GM18520 (cell line): ENCODE measurements around the gene VPS51.

Source experiments
- ATAC-seq: cut with Tn5 transposase; IDR thresholded peaks from one replicate; pipeline ENCODE4 v1.9.1; 2021; ENCODE audit not compliant: unreplicated experiment

VPS51 gene

DNA sequence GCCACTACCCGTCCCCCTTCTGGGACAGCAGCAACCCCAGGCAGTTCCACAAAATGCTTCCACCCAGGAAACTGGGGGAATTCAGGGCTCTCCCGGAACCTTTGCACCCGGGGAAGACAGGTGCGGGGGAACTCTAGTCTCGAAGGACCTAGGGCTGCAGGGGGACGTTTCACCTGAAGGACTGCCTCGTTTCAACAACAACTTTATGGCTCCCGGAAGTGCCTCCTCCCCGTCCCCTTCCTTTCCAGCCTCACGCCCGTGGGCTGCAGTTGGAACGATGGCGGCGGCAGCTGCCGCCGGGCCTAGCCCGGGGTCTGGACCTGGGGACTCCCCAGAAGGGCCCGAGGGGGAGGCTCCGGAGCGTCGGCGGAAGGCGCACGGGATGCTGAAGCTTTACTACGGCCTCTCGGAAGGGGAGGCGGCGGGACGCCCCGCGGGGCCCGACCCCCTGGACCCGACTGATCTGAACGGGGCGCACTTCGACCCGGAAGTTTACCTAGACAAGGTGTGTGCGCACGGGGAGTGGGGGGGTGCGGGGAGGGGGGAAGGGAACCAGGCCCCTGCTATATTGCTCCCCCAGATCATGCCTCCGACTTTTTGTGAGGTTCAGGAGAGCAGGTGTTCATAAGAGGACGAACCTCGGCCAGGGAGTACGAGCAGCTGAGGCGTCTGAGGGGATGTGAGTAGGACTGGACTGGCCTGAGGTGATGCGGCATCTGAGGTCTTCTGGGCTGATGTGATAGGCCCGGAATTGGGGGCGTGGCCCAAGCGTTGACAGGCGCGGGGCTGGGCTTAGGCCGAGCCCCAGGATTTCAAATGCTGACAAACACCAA lies at the start of gene VPS51:
Gene VPS51, plus strand, starts transcription at position 241 of the 833 bp plus-strand sequence. Its CDS starts 37 bp downstream, at position 278.
- peak; percentile 59 for ATAC-seq

DNA sequence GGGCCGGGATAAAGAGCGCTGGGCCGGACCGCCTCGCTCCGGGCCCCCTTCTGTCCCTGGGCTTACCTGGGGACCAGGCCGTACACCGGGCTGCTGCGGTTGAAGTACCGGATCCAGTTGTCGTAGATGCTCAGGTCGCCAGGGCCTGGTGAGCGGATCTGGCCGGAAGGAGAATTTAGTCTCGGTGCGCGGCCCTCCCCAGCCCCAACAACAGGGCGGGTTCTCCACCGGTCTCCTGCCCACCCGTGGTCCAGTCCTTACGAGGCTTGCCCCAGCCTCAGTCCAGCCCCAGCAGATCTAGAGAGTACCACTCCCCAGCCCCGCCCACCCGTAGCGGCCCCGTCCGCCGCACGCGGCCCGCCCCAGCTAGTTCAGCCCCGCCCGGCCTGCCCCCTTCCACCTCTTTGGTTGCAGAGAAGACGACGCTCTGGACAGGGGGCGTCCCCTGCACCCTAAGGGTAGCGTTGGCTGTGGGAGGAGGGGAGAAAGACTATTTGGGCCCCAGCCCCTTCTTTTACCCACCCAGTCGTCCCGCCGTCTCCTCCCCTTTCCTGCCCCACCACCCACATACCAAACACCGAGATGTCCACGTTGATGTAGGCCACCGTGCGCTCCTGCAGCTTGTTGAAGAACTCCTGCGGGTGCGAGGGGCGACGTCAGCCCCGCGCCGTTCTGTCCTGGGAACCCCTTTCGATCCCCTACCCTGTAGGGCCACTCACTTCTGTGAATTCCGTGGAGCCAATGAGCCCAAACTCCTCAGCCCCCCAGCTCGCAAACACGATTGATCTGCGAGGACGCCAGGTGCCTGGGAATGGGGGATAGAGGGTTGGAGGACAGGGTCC lies 48.2 kb upstream of the VPS51 start:
- no peak for ATAC-seq

DNA sequence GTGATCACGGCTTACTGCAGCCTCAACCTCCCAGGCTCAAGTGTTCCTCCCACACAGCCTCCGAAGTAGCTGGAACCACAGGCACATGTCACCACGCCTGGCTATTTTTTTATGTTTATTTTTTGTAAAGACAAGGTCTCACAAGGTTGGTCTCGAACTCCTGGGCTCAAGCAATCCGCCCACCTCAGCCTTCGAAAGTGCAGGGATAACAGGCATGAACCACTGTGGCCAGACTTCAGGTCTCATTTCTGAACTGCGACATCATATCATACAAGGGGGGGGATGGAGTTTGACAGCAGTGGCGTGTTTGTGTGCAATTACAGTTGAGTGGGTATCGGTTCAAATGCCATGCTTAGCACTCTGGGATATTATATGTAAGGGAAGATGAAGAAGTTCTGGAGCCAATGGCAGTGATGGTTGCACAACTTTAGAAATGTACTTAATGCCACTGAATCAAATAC lies 44.6 kb upstream of the VPS51 start:
- ATAC-seq: no peak

DNA sequence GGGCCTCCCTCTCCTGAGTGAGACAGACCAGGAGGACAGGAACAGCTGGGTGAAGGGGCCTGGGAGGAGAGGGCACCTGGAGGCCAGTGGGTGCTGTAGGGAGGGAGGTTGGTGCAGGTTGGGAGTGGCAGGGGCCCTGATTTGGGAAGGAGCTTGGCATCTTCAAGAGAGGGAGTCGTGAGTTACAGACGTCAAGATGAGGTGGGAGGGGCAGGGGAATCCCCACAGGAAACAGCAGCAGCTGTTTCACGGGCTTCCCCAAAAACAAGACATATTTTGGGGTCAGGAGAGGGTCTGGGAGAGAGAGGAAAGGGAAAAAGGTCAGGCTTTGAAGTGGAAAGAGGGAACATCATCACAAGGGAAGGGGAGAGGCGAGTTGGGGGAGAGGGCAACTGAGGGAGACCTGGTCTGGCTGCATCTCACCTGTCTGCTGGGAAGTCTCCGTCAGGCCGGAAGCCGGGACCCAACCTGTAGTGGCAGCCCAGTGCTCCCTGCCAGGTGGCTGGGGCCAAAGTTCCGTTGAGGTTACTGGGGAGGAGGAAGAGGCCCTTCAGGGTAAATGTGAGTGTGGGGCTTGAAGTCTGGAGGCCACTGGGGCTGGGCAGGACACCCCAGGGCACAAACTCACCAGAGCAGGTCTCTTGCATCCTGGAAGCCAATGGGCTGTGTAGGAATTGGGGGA lies 42.0 kb upstream of the VPS51 start:
- ATAC-seq: no peak

DNA sequence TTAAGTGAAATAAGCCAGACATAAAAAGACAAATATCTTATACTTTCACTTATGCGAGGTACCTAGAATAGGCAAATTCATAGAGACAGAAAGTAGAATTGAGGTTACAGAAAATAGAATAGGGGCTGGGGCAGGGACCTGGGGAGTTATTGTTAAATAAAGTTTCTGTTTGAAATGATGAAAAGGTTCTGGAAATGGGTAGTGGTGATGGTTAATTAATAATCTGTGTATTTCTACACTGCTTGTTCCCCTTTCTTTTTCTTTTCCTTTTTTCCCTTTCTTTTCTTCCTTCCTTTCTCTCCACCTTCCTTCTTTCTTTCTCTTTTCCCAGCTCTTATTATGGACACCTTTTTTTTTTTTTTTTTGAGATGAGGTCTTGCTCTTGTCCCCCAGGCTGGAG lies 40.5 kb upstream of the VPS51 start:
- ATAC-seq: no peak

DNA sequence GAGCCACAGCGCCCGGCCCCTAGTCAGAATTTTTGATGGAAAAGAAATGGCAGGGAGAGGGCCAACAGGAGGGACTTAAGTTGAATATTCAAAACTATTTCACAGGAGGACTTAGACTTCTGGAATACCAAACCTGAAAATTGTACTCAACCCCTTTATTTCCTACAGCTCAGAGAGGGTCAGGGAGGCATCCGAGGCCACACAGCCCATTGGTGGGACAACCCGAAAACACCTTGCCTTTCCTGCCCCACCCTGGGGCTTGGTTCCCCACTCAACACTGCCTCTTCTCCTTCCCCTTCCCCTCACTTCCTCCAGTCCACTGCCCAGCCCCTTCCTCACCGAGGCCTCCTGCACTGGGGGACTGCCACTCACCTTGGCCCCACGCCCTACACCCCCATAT lies 39.0 kb upstream of the VPS51 start:
- no peak for ATAC-seq

DNA sequence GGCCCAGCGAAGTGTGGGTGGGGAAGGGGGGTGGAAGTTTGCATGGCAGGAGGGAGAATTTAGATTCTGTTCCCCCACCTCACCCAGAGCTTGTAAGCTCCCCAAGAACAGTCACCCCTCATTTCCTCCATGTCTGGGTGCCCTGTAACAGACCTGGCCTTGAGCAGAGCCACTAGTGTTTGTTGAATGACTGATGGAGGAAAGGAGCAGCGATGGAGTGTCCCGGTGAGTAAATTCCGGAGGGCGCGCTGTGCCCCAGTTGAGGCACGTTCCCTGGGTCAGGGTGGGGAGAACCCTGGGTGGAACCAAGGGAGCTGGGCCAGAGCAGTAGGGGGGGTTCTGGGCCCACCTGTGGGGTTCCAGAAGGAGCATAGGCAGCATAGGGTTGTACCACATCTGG lies 38.5 kb upstream of the VPS51 start:
- no peak for ATAC-seq

DNA sequence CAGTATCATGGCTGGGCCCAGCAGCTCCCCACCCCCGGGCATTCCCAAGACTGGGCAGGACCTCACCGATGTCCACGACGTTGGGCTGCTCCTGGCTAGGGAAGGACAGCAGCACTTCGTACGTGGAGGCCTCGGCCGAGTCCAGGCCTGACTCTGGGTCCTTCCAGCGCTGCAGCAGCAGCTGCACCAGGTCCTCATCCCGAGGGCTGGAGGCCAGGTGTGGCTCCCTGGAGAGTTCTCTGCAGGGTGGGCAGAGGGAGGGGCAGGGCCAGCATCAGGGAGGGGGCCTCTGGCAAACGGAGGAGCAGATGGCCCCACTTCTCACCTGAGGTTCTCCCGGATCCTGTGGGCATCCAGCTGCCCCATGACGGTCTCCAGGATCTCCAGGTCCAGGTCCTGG lies 38.0 kb upstream of the VPS51 start:
- no peak for ATAC-seq

DNA sequence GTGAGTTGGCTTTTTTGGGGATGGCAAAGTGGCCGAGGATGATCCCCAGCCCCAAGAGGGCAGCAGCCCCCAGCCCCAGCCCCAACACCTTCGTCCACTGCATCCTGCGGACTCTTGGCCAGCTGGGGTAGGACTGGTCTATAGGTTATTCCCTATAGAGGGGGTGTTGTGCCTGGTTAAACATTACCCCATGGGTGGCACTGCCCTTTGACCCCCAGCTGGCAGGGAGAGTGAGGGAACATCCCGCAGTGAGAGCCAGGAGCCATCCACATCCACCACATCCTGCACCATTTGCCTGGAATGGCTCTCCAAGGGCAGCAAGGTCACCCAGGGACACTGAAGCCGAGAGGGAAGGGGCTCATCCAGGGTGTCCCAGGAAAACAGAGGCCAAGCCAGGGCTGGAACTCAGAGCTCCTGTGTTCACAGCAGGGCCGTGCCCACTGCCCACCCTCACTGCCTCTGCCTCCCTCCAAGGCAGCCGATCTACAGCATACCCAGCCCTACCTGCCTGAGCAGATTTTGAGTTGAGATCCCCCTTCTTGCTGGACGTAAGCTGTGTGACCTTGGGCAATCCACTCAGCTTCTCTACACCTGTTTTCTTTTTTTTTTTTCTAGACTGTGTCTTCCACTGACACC lies 37.5 kb upstream of the VPS51 start, which contains the start of gene NAALADL1:
Gene NAALADL1, minus strand, starts transcription at position 135 of the 636 bp plus-strand sequence. Its CDS starts 32 bp downstream, at position 103.
- ATAC-seq: no peak

DNA sequence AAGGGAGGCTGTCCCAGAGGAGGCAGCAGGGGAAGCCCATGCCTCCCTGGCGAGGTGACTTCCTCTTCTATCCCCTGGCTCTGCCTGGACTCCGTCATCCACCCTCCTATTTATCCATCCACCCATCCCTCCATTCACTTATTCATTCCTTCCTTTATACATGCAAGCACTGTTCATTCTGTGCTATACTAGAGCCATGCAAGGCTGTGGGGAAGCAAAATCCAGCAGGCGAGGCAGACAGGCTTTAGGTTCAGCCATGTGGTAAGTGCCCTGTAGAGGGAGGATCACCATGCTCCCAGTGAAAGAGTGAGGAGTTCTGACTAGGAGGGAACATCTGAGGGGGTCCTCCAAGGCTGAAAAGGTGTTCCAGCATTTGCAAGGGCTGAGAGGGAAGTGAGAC lies 36.5 kb upstream of the VPS51 start:
- ATAC-seq: no peak

DNA sequence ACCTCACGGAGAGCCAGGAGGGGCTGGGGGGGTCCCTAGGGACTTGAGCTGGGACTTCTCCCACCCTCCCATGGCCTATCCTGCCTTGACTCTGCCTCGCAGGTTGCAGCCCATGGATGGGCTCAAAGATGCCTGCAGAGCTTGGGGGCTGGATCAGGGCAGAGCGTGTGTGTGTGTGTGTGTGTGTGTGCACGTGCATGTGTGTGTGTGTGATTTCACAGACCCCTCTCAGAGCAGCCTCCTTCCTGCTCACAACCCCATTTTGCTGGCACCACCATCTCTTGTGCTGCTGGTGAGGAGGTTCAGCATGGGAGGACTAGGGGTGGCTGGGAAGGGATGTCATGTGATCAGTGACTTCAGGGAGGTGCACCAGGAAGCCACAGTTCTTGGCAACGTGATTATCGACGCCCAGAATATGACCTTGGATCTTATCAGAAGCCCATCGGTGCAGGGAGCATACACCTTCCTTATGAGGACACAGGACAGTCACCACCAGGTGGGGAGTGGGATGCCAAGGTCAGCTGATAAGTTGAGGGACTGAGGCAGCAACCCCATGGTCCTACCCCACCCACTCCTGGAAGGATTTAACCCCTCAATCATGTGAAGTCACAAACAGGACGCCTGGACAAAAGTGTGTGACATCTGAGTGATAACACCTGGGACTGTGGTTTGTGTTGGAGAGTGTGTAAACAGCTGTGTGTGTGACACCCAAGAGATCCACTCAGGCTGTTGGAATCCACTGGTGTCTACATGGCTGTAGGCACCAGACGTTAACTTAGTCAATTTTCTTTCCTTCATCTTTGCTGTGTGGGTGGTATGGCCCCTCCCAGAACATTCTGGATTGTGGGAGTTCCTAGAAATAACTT lies 35.8 kb upstream of the VPS51 start:
- ATAC-seq: no peak

DNA sequence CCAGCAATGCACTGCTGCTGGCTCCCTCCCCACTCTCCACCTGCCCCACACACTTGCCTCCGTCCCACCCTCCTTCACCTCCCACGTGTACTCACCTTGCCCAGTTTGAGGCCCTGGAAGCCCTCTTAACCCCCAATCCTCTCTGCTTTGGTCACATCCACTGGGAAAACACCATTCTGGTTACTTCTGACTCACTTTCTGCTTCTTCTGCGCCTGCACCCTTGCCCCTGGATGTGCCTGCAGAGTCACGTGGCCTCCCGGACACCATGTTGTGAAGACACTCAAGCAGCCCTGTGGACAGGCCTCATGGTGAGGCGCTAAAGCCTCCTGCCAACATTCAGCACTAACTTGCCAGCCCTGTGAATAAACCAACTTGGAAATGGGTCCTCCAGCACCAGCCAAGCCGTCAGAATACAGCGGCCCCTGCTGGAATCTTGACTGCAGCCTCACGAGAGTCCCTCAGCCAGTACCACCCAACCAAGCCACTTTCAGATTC lies 35.1 kb upstream of the VPS51 start:
- no peak for ATAC-seq

DNA sequence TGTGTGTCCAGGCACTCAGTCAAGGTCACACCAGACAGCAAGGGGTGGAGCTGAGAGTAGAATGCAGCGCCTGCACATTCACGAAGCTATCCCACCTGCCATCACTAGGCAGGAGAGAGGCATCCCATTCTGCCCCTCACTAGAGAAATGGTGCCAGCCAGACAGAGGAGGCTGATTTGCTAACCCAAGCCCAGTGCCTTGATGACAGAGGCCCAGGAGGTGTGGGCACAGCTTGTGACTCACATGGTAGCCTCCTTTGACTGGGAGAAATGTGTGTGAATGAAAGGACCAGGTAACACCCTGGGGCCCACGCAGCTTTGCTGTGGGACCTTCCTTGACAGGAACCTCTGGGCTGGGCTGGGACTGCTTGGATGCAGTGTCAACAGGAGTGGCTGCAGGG lies 32.5 kb upstream of the VPS51 start:
- no peak for ATAC-seq

DNA sequence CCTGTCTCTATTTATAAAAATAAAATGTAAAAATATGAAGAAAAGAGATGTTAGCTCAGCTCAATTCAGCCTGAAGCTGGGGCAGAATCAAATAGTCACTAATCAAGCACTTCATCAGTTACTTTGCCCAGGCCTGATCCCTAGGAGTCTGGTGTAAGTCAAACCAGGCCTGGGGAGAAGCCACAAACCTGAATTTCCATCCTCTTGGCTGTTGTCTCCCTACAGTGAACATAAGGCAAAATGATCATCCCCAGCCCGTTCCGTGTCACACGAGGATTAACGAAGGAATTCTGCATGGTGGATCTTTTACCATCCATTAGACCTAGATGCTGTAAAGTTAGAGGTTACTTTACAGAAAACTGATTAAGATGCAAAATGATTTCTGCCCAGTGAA lies 31.2 kb upstream of the VPS51 start:
- no peak for ATAC-seq

DNA sequence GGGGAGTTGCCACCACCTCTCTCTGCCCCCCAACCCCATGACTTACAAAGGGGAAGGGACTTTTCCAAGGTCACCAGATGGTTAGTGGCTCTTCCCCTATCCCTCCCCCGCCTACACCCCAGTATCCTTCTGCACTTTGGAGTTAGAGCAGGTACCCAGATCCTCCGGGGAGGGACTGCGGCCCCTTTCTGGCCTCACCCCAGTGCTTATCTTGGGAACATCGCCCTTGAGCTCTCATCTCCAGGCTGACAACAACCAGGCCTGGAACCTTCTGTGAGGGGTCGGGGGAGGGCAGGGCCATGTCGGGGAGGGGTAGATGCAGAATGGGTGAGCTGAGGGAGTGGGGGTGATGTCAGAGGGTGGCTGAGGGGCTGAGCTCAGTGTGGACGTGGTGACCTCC lies 30.2 kb upstream of the VPS51 start:
- ATAC-seq: no peak

DNA sequence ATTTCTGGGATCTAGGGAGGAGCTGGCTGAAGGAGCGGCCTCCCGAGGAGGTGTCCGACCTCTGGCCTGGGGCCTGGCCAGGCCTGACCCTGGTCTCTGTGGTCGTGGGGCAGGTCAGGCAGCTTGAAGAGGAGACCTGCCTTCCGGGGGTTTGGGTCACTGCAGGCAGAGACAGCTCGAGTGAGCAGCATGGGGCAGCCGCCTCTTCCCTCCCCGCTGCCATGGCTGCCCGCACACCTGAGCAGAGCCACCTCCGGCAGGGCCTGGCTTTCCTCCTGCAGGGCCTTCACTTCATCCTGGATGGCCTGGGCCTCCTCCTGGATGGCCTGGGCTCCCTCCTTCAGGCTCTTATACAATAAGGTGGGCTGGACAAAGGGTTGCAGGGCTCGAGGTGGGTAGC lies 29.7 kb upstream of the VPS51 start:
- ATAC-seq: no peak

DNA sequence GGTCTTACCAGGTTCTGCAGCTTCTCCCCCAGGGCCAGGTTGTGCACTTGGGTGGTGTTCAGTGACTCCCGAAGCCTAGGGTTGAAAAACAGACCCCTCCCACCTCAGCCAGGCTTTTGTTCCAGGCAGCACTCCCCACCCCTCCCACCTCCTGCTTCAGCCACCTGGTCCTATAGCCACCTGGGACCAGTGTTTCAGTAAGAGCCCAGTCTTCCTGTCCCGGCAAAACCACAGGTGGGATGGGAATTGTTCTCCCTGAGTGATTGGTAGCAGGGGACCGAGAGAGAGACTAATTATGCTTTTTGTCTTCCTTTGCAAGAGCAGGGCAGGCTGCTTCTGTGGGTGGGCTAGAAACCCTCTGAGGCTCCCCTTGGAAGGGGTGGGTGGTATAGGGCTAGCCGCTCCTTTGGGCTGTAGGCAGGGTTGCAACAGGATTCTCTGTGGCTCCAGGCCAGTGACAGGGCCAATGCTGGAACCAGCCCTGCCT lies 29.2 kb upstream of the VPS51 start:
- no peak for ATAC-seq

DNA sequence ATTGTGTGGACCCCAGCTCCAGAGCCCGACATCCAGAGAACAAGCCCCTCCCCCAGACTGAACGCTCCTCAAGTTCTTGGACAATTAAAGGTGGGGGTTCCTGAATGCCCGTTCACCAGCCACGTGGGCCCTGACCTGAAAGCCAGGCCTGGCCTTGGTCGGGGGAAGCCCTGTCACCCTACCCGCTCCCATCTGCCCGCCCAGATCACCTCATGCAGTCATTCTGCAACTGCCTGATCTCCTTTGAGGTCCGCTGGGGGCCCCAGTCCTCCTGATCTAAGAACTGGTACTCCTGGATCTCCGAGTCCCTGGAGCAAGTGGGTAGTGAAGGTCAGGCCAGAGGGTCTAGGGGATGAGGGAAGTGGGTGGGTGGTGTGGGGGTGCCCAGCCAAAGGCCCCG lies 28.6 kb upstream of the VPS51 start:
- no peak for ATAC-seq

DNA sequence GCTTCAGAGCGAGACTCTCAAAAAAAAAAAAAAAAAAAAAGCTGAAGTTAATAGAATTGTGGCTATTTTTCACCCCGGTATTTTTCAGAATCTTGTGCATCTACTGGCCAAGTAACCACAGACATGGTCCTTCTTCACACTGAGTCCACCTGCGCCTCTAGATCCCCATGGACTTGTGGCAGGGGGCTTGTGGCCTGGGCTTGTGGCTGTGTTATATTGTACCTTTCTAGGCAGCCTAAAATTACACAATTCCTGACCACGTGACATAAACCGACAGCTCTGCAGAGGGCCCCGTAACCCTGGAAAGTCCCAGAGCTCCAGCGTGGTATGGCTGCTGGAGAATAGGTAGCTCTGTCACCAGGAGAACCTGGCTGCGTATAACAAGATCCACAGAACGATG lies 26.8 kb upstream of the VPS51 start:
- no peak for ATAC-seq
